ENCODE results near the gene LY6G6D. TPM values are rescaled to one million over a fixed set of nuclear protein-coding genes. Genes with fewer than 3 reads are reported as not detected.
A peak's percentile ranks its signal among the peaks of the same experiment; 100 is the strongest.

LY6G6D gene
- total and polyA plus RNA-seq, 7 experiments from 2014 or later, result not detected

DNA sequence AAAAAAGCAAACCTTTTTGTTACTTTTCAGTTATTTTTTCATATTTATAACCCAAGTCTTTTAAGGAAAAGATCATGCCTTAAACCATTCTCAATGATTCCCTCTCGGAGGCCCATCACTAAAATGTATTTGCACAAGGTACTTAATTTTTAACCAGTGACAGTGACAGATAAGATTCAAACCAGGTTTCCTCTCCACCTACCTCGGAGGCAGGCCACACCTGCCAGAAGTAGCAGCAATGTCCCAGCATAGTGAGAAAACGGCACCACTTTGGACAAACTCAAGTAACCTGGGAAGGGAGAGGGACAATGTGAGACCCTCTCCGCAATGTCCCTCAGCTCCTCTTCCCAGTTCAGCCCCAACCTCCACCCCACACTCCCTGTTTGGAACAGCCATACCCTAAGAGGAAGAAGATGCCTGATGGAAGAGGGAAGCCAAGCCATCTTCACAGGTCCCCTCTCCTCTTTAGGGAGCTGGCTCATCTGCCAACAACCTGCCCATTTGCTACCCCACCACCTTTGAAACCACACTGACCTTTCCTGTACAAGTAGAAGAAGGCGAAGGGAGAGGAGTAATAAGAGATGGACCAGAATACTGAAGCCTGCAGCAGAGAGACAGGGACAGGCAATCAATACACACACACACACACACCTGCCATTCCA is 14.3 kb upstream of the LY6G6D start:
- Histone ChIP-seq H3K36me3 (ENCODE audit: control insufficient read depth in 2 of 3, insufficient read depth in 3 of 3, low read length in 3 of 3) (peaks cover 3 to 37% (median 7%) of the 10 kb centered on the region in 3 experiments), H3K27ac (ENCODE audit: low read depth, low read length) (peak overlapping the region; percentile 14), H3K4me1 (ENCODE audit: control insufficient read depth in 2 of 2, insufficient read depth in 2 of 2, low read length in 2 of 2) (peaks cover 21 to 28% of the 10 kb centered on the region in 2 donors), H3K27me3 (ENCODE audit: control insufficient read depth in 2 of 2, insufficient read depth in 2 of 2, low read length in 2 of 2) (no peaks in the 10 kb centered on the region), H3K9me3 (ENCODE audit: control insufficient read depth in 2 of 3, low read length in 3 of 3) (no peaks in the 10 kb centered on the region), H3K4me3 (ENCODE audit: low read length) (no peak overlapping the region)
- DNase-seq (no peak), ATAC-seq (no peak)
- peaks cover 27 to 50% (median 37%) of the 10 kb centered on the region in 7 donors for H3K4me1 Mint-ChIP-seq
- ChIA-PET CTCF (no interaction called here), POLR2A (interaction anchor here (0.7 to 1.7 kb wide), 2 partner anchors 20 to 118 kb away, joined by 3 to 4 read pairs; partner anchors contain the start of gene LY6G5C)
- intact Hi-C loops (cut with micrococcal nuclease), result loop anchor here in 1 of 2 donors (10.0 kb wide), 1 partner anchor 156 kb away; the partner anchor contains the start of genes ATP6V1G2, DDX39B and NFKBIL1
- H3K4me3 Mint-ChIP-seq, result peak overlapping the region; percentile 48 to 100 (median 97)
- H3K27ac Mint-ChIP-seq, result peak overlapping the region in 8 of 9 donors; percentile 10 to 97 (median 74)
- H3K27me3 Mint-ChIP-seq, result no peaks in the 10 kb centered on the region
- peaks cover 3 to 16% (median 11%) of the 10 kb centered on the region in 5 donors for H3K36me3 Mint-ChIP-seq
- H3K9me3 Mint-ChIP-seq, result no peaks in the 10 kb centered on the region

DNA sequence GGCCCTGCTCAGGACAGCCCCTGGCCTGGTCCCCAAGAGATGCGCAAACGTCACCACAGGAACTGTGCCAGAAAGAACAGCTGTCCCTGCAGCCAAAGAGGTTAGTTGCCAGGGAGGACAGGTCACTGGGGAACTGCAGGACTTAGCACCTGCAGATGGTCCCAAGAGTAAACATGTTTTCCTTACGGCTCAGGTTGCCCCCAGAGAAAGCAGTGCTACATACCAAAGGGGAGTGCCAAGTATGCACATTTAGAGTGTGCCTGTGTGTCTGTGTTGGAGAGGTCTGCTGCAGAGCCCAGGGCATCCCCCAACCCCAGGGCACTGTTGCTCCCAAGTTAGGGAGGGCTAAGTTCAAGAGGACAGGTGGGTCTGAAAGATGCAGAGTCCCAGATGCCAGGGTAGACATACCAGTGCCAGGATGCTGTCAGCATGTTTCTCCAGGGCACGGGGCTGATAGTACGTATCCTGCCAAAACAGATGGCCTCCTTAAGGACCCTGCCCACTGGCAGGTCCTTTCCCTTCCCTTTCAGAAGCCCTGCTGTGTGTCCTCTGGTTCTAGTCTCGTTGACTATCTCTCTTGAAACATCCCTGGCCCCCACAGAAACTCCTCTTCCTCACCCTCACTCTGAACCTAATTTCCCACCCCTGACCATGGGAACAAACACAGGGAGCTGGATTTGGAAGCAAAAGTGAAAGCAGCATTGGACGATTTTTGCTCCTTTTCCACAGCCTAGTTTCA is 13.3 kb upstream of the LY6G6D start:
- Histone ChIP-seq H3K9me3 (ENCODE audit: control insufficient read depth in 2 of 3, low read length in 3 of 3) (no peaks in the 10 kb centered on the region), H3K36me3 (ENCODE audit: control insufficient read depth in 2 of 3, insufficient read depth in 3 of 3, low read length in 3 of 3) (peaks cover 0 to 28% (median under 1%) of the 10 kb centered on the region in 3 experiments), H3K4me1 (ENCODE audit: control insufficient read depth in 2 of 2, insufficient read depth in 2 of 2, low read length in 2 of 2) (peaks cover 21 to 28% of the 10 kb centered on the region in 2 donors), H3K27me3 (ENCODE audit: control insufficient read depth in 2 of 2, insufficient read depth in 2 of 2, low read length in 2 of 2) (no peaks in the 10 kb centered on the region), H3K27ac (ENCODE audit: low read depth, low read length) (peak overlapping the region; percentile 98), H3K4me3 (ENCODE audit: low read length) (peak overlapping the region; percentile 98)
- ChIA-PET POLR2A (interaction anchor here (0.8 to 2.7 kb wide), 11 partner anchors 8 to 165 kb away, joined by 3 to 19 read pairs (median 4); partner anchors contain the start of genes BAG6, GPANK1, LSM2 and LY6G5B), CTCF (no interaction called here)
- Mint-ChIP-seq H3K27ac (peak overlapping the region; percentile 95 to 98 (median 97)), H3K36me3 (peaks cover 3 to 16% (median 11%) of the 10 kb centered on the region in 5 donors), H3K9me3 (no peaks in the 10 kb centered on the region), H3K4me3 (peak overlapping the region; percentile 92 to 100 (median 98)), H3K27me3 (no peaks in the 10 kb centered on the region), H3K4me1 (peaks cover 27 to 50% (median 37%) of the 10 kb centered on the region in 7 donors)
- no peak for ATAC-seq
- no peak for DNase-seq
- intact Hi-C loops (cut with micrococcal nuclease), result loop anchor here (2.0 to 10.0 kb wide), 2 partner anchors 21 to 157 kb away; partner anchors contain the start of genes ATP6V1G2 (in 1 of the 2), DDX39B (in 1 of the 2), LY6G5C (in 1 of the 2) and NFKBIL1 (in 1 of the 2)

DNA sequence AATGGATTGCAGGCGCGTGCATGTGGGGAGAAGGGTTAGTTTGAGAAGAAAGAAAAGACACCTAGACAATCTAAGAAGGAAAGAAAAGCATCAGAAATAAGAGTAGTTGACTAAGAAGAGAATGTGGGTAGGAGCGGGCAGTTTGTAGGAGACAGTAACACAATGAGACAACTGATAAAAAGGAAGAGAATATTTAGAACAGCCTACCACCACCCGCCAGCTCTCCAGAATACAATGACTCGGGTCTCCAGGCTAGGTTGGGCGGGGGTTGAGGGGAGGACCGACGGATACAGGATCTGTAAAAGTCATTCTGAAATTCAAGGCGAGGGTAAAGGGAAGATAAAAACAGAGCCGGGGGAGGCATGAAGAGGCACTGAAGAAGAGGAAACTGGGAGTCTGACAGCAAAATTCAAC is 12.7 kb upstream of the LY6G6D start:
- CTCF ChIA-PET, result interaction anchor here (1.4 kb wide), 1 partner anchor 10 kb away, joined by 5 read pairs; no protein-coding TSS in a partner anchor
- Histone ChIP-seq H3K36me3 (ENCODE audit: control insufficient read depth in 2 of 3, insufficient read depth in 3 of 3, low read length in 3 of 3) (peaks cover 0 to 22% (median 0%) of the 10 kb centered on the region in 3 experiments), H3K27me3 (ENCODE audit: control insufficient read depth in 2 of 2, insufficient read depth in 2 of 2, low read length in 2 of 2) (no peaks in the 10 kb centered on the region), H3K9me3 (ENCODE audit: control insufficient read depth in 2 of 3, low read length in 3 of 3) (no peaks in the 10 kb centered on the region), H3K27ac (ENCODE audit: low read depth, low read length) (peak overlapping the region; percentile 98), H3K4me3 (ENCODE audit: low read length) (peak overlapping the region; percentile 98), H3K4me1 (ENCODE audit: control insufficient read depth in 2 of 2, insufficient read depth in 2 of 2, low read length in 2 of 2) (peaks cover 21 to 28% of the 10 kb centered on the region in 2 donors)
- POLR2A ChIA-PET, result interaction anchor here (0.8 to 2.7 kb wide), 21 partner anchors 9 to 1269 kb away, joined by 3 to 19 read pairs (median 5); partner anchors contain the start of genes BAG6, C6orf47, GPANK1 and HSPA1A
- intact Hi-C loops (cut with micrococcal nuclease), result loop anchor here (2.0 to 10.0 kb wide), 2 partner anchors 22 to 158 kb away; partner anchors contain the start of genes ATP6V1G2 (in 1 of the 2), DDX39B (in 1 of the 2), LY6G5C (in 1 of the 2) and NFKBIL1 (in 1 of the 2)
- Mint-ChIP-seq H3K4me3 (peak overlapping the region; percentile 92 to 100 (median 98)), H3K36me3 (peaks cover 0 to 11% (median 7%) of the 10 kb centered on the region in 5 donors), H3K27me3 (no peaks in the 10 kb centered on the region), H3K4me1 (peaks cover 22 to 44% (median 37%) of the 10 kb centered on the region in 7 donors), H3K9me3 (no peaks in the 10 kb centered on the region), H3K27ac (peak overlapping the region; percentile 95 to 98 (median 97))
- peak; percentile 0 for ATAC-seq
- no peak for DNase-seq

DNA sequence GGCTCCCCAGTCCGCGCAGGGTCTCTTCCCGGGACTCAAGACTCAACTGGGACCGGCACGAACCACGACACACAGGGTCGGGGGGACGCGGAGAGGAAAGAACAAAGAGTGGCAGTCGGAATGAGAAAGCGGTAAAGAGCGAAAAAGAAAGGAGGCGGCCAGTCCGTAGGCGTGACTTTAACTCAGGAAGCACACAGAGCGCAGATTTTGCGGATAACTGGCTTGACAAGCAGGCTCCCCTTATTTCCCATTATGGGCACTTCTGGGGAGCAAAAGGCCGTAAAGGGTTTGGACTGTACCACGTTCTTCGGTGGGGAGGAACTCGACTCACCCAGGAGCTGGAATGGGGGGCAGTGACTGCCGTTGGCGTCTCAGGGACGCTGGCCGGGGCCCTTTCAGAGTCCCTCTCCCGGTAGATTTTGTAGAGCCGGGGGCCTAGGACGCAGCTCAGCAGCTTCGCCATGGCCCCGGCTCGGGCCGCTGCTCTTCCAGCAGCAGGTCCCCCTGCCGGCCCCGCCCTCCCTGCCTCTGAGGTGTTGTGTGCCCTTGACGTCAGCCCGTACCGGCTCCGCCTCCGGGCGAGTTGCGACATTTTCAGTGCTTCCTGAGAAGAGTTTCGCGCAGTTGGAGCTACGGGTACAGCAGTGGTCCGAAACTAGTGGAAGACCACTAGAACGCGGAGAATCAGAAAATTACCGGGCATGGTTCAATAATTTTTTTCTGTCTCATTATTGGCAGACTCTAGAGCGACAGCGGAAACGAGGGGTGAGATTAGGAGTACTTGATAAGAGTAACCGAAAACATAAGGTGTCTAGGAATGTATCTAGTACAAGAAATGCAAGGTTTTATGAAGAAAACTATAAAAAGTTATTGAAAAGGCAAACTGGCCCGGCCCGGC is 12.1 kb upstream of the LY6G6D start, which contains the start of gene ABHD16A:
ABHD16A (minus strand) TSS at position 506 of the 898 bp plus-strand sequence; CDS start at position 463, 43 bp downstream.
- POLR2A ChIA-PET, result interaction anchor here (0.6 to 2.7 kb wide), 30 partner anchors 9 to 1268 kb away, joined by 3 to 19 read pairs (median 4); partner anchors contain the start of genes BAG6, C6orf47, GPANK1 and HSPA1A
- no peaks in the 10 kb centered on the region for H3K27me3 ChIP-seq (ENCODE audit: control insufficient read depth in 2 of 2, insufficient read depth in 2 of 2, low read length in 2 of 2)
- H3K4me1 ChIP-seq (ENCODE audit: control insufficient read depth in 2 of 2, insufficient read depth in 2 of 2, low read length in 2 of 2), result peaks cover 21 to 28% of the 10 kb centered on the region in 2 donors
- H3K4me1 Mint-ChIP-seq, result peaks cover 15 to 38% (median 30%) of the 10 kb centered on the region in 7 donors
- intact Hi-C loops (cut with micrococcal nuclease), result loop anchor here (1.0 to 10.0 kb wide), 13 partner anchors 22 to 427 kb away; partner anchors contain the start of genes BAG6 (in 2 of the 2), DDX39B (in 2 of the 2), PRRC2A (in 2 of the 2) and ATP6V1G2 (in 1 of the 2)
- H3K4me3 Mint-ChIP-seq, result peak within 1 kb of the TSS; percentile 92 to 100 (median 98)
- DNase-seq, result peak; percentile 93 to 97 (median 96)
- peaks cover 0 to 2% (median 0%) of the 10 kb centered on the region in 5 donors for H3K27me3 Mint-ChIP-seq
- H3K36me3 Mint-ChIP-seq, result peaks cover 0 to 4% (median 3%) of the 10 kb centered on the region in 5 donors
- H3K27ac Mint-ChIP-seq, result peak within 1 kb of the TSS; percentile 95 to 98 (median 97)
- peaks cover 0 to 19% (median 0%) of the 10 kb centered on the region in 3 experiments for H3K36me3 ChIP-seq (ENCODE audit: control insufficient read depth in 2 of 3, insufficient read depth in 3 of 3, low read length in 3 of 3)
- CTCF ChIA-PET, result interaction anchor here (1.4 kb wide), 1 partner anchor 9 kb away, joined by 5 read pairs; no protein-coding TSS in a partner anchor
- H3K9me3 ChIP-seq (ENCODE audit: control insufficient read depth in 2 of 3, low read length in 3 of 3), result no peaks in the 10 kb centered on the region
- H3K9me3 Mint-ChIP-seq, result no peaks in the 10 kb centered on the region
- peak; percentile 95 for ATAC-seq
- peak within 1 kb of the TSS; percentile 98 for H3K4me3 ChIP-seq (ENCODE audit: low read length)
- H3K27ac ChIP-seq (ENCODE audit: low read depth, low read length), result peak within 1 kb of the TSS; percentile 98

DNA sequence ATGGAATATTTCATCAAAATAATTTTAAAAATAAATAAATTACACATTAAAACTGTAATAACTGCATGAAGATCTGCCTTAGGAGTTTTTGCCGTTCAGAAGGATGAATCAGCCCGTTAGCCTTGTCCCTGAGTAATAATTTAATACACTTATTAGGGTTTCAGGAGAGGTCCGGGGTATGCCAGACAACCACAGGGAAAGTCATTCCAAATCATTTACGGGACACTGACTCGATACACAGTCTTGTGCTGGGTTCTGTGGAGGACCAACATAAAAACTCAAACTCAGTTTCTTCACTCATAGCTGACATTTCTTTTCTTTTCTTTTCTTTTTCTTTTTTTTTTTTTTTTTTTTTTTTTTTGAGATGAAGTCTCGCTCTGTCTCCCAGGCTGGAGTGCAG is 9.2 kb upstream of the LY6G6D start:
- POLR2A ChIA-PET, result interaction anchor here (0.6 to 0.7 kb wide), 2 partner anchors 9 kb away, joined by 3 to 4 read pairs; no protein-coding TSS in a partner anchor
- Mint-ChIP-seq H3K9me3 (peaks cover 0 to 3% (median 0%) of the 10 kb centered on the region in 11 donors), H3K4me1 (peaks cover 14 to 28% (median 24%) of the 10 kb centered on the region in 7 donors), H3K36me3 (peaks cover 0 to 3% (median 0%) of the 10 kb centered on the region in 5 donors), H3K27ac (no peak overlapping the region), H3K27me3 (peaks cover 0 to 5% (median 0%) of the 10 kb centered on the region in 5 donors), H3K4me3 (no peak overlapping the region)
- Histone ChIP-seq H3K9me3 (ENCODE audit: control insufficient read depth in 2 of 3, low read length in 3 of 3) (no peaks in the 10 kb centered on the region), H3K4me3 (ENCODE audit: low read length) (no peak overlapping the region), H3K4me1 (ENCODE audit: control insufficient read depth in 2 of 2, insufficient read depth in 2 of 2, low read length in 2 of 2) (peaks cover 18 to 23% of the 10 kb centered on the region in 2 donors), H3K27me3 (ENCODE audit: control insufficient read depth in 2 of 2, insufficient read depth in 2 of 2, low read length in 2 of 2) (no peaks in the 10 kb centered on the region), H3K27ac (ENCODE audit: low read depth, low read length) (no peak overlapping the region), H3K36me3 (ENCODE audit: control insufficient read depth in 2 of 3, insufficient read depth in 3 of 3, low read length in 3 of 3) (peaks cover 0 to 8% (median 0%) of the 10 kb centered on the region in 3 experiments)
- DNase-seq, result no peak
- CTCF ChIA-PET, result interaction anchor here (0.9 kb wide), 1 partner anchor 9 kb away, joined by 4 read pairs; no protein-coding TSS in a partner anchor
- intact Hi-C loops (cut with micrococcal nuclease), result loop anchor here in 1 of 2 donors (10.0 kb wide), 1 partner anchor 161 kb away; the partner anchor contains the start of genes ATP6V1G2, DDX39B and NFKBIL1
- no peak for ATAC-seq

Data from naive thymus-derived CD4-positive, alpha-beta T cell (primary cell).